Heart right ventricle (tissue), 16 donors: ENCODE results near the gene FEN1. TPM values are rescaled to one million over a fixed set of nuclear protein-coding genes. Genes with fewer than 3 reads are reported as not detected.

Experiments used
- ATAC-seq, 8 donors: fragments of 200-7000 bp; cut with Tn5 transposase; one replicate each; pipeline ENCODE4 v1.9.1; 2020; ENCODE audit warnings: mild to moderate bottlenecking in 8 of 8, moderate library complexity in 8 of 8, moderate number of reproducible peaks in 1 of 8
- DNase-seq, 2 donors: peaks; one replicate each; pipeline ENCODE4 v3.0.0-alpha.2; 2020
- H3K27ac ChIP-seq, 10 donors: fragments of 200-600 bp; sonication (generic) in 2 of 10; one replicate each; pipeline versions ENCODE4 v1.5.0 to v1.8.0; 2020 to 2022; ENCODE audit warnings: mild to moderate bottlenecking in 3 of 10
- H3K27me3 ChIP-seq, 7 donors: fragments of 200-600 bp; one replicate each; pipeline ENCODE4 v1.8.0; 2021 to 2022; ENCODE audit warnings: mild to moderate bottlenecking in 2 of 7
- H3K36me3 ChIP-seq, 9 donors: fragments of 200-600 bp; sonication (generic) in 1 of 9; one replicate each; pipeline versions ENCODE4 v1.5.0 to v1.8.0; 2020 to 2022; ENCODE audit warnings: mild to moderate bottlenecking in 2 of 9
- H3K4me1 ChIP-seq, 9 donors: fragments of 200-600 bp; sonication (generic) in 1 of 9; one replicate each; pipeline versions ENCODE4 v1.5.0 to v1.8.0; 2020 to 2022; ENCODE audit warnings: mild to moderate bottlenecking in 4 of 9
- H3K4me3 ChIP-seq, 10 donors: fragments of 200-600 bp; sonication (generic) in 2 of 10; one replicate each; pipeline versions ENCODE4 v1.5.0 to v1.8.0; 2020 to 2022; ENCODE audit warnings: mild to moderate bottlenecking in 7 of 10, moderate library complexity in 2 of 10
- H3K9me3 ChIP-seq, 11 donors: fragments of 200-600 bp in 10 of 11; sonication (generic) in 2 of 11; one replicate each; pipeline versions ENCODE4 v1.5.0 to v1.8.0; 2013 to 2022; ENCODE audit warnings: mild to moderate bottlenecking in 2 of 11, control low read depth in 1 of 11, moderate library complexity in 1 of 11
- CTCF ChIP-seq, 9 donors: fragments of 200-600 bp; sonication (generic) in 2 of 9; IDR thresholded peaks; one replicate each; pipeline versions ENCODE4 v1.5.0 to v1.8.0; 2021 to 2022; ENCODE audit warnings: antibody characterized with exemption in 9 of 9, mild to moderate bottlenecking in 5 of 9, moderate library complexity in 1 of 9
- WGBS, 2 donors: extraction: QIAGEN DNeasy Blood & Tissue Kit; methylation state at CpG; one replicate each; pipeline ENCODE4 v1.1.7; 2013; ENCODE audit warnings: inconsistent platforms in 1 of 2; 5-methylcytosine and 5-hydroxymethylcytosine counted together
- intact Hi-C, 10 donors: fragments of 100-400 bp; cut with DNase I; formaldehyde crosslinking; loops; one replicate each; pipeline versions ENCODE4 v1.11.1 to v1.14.2; 2022
- polyA plus RNA-seq, 2 donors: library from polyadenylated mRNA; stranded (reverse); fragments of 200-250 nt; gene quantifications; one replicate each; pipeline ENCODE4 v1.2.3, GENCODE V29; 2013
- total RNA-seq, 10 donors: library from RNA; stranded (reverse); fragmentation: NEBNext Ultra II Directional in 3 of 10; extraction: Animal tissue kit (Norgen Biotek cat#: 25700) in 3 of 10; gene quantifications; one replicate each; pipeline versions ENCODE4 v1.2.1 to v1.2.4, GENCODE V29; 2021 to 2023
- donor health status: Arrhythmogenic right ventricular cardiomyopathy.
- donor health status: ischemic (EF 13 %, LVEDD 7.1; RV severe dilation, severe dysfunction).
- donor health status: healthy with polysubstance abuse.
- donor health status: DM: no; HTN: yes; CAD: no.
- donor health status: DM: no; HTN: no; CAD: no.
- donor health status: ischemic (EF 25% LVEDD 6.9; RV normal size, moderate dysfunction).
- donor health status: ischemic (EF 25% LVEDD 5.7; RV mildly dilated, moderate dysfunction).
- donor health status: healthy.
- donor health status: DM: yes; HTN: yes; CAD: no.
- donor health status: Ischemic cardiomyopathy.
- donor health status: ischemic (EF 35%, LVEDD 5.7; RV mildly dilated, moderate dysfunction).
- donor health status: nonischemic (EF 11% LVEDD 7.7; RV severe dilation, severe dysfunction).
- donor health status: DM: yes; HTN: yes; CAD: no.
- donor health status: PGD.
- donor health status: ischemic (EF 29% LVEDD 5.4; RV normal size, mild dysfunction).
- donor health status: nonischemic (EF 23%, LVEDD 6.1; RV moderate dilation, normal function).

The FEN1 gene
- total and polyA plus RNA-seq, 12 donors, result 2.1 to 8.8 (median 6.2) TPM

DNA sequence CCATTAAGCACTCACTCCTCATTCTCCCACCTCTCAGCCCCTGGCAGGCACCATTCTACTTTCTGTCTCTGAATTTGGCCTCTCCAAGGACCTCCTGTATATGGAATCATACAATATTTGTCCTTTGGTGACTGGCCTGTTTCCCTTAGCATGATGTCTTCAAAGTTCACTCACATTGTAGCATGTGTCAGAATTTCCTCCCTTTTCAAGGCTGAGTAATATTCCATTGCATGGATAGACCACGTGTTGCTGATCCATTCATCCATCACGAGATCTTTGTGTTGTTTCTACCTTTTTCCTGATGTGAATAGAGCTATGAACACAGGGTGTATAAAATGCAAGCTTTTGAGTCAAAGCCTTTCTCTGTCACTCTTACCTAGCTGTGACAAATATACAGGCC is 47.0 kb downstream of the FEN1 start:
- ATAC-seq (no peak), DNase-seq (no peak)
- intact Hi-C loops, result no loop called here
- 97 to 99% methylated on average over 2 of the region's 2 CpGs for WGBS, 2 donors
- H3K4me3 ChIP-seq, result no peak overlapping the region
- no peak overlapping the region for H3K27ac ChIP-seq
- TF ChIP-seq CTCF (IDR thresholded peaks at IDR 0.05), result no peak
- no peaks in the 10 kb centered on the region for H3K27me3 ChIP-seq
- H3K9me3 ChIP-seq, result no peaks in the 10 kb centered on the region
- H3K4me1 ChIP-seq, result peaks cover under 1 to 29% (median 17%) of the 10 kb centered on the region in 9 donors
- H3K36me3 ChIP-seq, result peaks cover 0 to 72% (median 17%) of the 10 kb centered on the region in 9 donors

DNA sequence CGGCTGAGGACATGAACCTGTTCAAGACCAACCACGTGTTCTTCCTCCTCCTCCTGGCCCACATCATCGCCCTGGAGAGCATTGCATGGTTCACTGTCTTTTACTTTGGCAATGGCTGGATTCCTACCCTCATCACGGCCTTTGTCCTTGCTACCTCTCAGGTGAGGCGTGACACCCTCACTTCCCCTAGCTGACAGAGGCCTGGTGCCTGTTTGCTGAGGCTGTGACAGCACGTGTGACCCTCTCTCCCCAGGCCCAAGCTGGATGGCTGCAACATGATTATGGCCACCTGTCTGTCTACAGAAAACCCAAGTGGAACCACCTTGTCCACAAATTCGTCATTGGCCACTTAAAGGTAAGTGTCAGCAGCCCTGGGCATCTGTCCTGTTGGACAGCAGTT is 47.7 kb downstream of the FEN1 start:
- Histone ChIP-seq H3K27me3 (no peaks in the 10 kb centered on the region), H3K27ac (no peak overlapping the region), H3K36me3 (peaks cover 0 to 78% (median 17%) of the 10 kb centered on the region in 9 donors), H3K4me1 (peaks cover 0 to 22% (median 10%) of the 10 kb centered on the region in 9 donors), H3K4me3 (no peak overlapping the region), H3K9me3 (no peaks in the 10 kb centered on the region)
- TF ChIP-seq CTCF (IDR thresholded peaks at IDR 0.05), result no peak
- DNase-seq, result no peak
- ATAC-seq, result no peak
- 96 to 97% methylated on average over 7 of the region's 7 CpGs for whole genome bisulfite sequencing, 2 donors
- intact Hi-C loops, result no loop called here

DNA sequence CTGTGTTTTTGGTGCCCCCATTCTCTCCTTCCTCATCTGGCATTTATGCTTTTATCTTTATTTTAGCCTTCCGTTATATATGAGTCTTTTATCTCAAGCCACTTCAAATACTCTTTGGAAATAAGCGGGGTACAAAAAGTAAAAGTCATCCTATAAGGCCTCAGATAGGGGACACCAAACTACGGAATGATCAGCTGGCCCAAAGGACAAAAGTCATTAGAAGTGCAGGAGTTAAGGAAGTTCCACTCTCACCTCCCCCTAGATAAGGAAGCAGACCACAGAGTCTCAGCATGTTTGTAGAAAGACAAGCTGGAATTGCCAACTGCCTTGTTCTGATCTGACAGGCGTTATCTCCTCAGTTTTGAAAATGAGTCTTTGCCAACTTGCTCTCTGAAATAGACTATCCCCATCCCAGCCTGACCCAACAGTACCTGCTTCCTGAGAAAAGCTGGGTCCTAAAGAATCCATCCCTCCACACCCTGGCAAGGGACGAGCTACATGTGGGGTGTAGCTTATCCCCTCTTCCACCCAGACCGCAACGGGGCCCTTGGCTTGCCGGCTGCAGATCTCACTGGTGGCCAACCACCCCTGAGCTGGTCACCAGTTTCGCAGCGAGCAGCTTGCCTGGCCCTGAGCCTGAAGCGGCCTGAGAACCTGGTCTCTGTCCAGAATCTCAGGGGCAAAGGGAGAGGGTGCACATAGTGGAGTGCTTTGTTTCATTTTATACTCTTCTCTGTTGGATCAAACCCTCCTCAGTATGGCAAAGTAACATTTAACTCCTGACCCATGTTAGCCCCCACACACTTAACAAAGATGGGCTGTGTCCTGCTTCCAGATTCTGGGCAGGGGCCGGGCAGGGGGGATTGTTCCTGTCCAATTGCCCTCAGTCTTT is 49.2 kb downstream of the FEN1 start:
- intact Hi-C loops, result loop anchor here in 1 of 10 donors (1.0 kb wide), 1 partner anchor 18 kb away; no protein-coding TSS in a partner anchor
- no peak overlapping the region for H3K4me3 ChIP-seq

DNA sequence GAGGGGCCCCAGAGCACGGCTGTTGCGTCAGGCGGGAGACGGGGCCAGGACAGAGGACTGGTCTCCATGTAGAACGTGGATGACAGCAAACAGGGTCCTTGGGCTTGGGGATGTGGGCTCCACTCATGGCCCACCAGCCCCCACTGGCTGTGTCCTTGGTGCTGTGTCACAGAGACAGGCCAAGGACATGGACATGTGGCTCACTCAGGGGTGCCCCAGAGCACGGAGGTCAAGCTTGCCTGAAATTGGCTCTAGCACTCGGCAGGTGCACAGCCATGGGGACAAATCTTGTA is 49.8 kb downstream of the FEN1 start:
- peaks cover 0 to 87% (median 17%) of the 10 kb centered on the region in 9 donors for H3K36me3 ChIP-seq

More for the DNA sequence above, 49.2 kb downstream of the FEN1 start:
- Histone ChIP-seq H3K27me3 (no peaks in the 10 kb centered on the region), H3K4me1 (peaks cover 0 to 16% (median 5%) of the 10 kb centered on the region in 9 donors), H3K27ac (peak overlapping the region in 8 of 10 donors; percentile 13 to 73 (median 59)), H3K36me3 (peaks cover 0 to 81% (median 17%) of the 10 kb centered on the region in 9 donors), H3K9me3 (no peaks in the 10 kb centered on the region)
- WGBS, 2 donors, result 45 to 62% methylated on average over 12 of the region's 12 CpGs
- no peak for TF ChIP-seq CTCF (IDR thresholded peaks at IDR 0.05)
- DNase-seq (peak; percentile 41 to 47), ATAC-seq (peak; percentile 31 to 82 (median 62))

More for the DNA sequence above, 49.8 kb downstream of the FEN1 start:
- Histone ChIP-seq H3K27ac (peak overlapping the region in 8 of 10 donors; percentile 13 to 73 (median 59)), H3K27me3 (no peaks in the 10 kb centered on the region), H3K4me1 (peaks cover 0 to 16% (median 5%) of the 10 kb centered on the region in 9 donors), H3K9me3 (no peaks in the 10 kb centered on the region), H3K4me3 (no peak overlapping the region)
- WGBS, 2 donors, result 78% methylated on average over 7 of the region's 7 CpGs
- intact Hi-C loops, result loop anchor here in 1 of 10 donors (1.0 kb wide), 1 partner anchor 18 kb away; no protein-coding TSS in a partner anchor
- DNase-seq (no peak), ATAC-seq (peak in 6 of 8 donors; percentile 21 to 56 (median 29))
- TF ChIP-seq CTCF (IDR thresholded peaks at IDR 0.05), result no peak
